Karpas-422 (cell line): ENCODE measurements around the gene TOR3A. TPM values are rescaled to one million over a fixed set of nuclear protein-coding genes. Genes with fewer than 3 reads are reported as not detected.
A peak's percentile ranks its signal among the peaks of the same experiment; 100 is the strongest.

Experiments used
- DNase-seq: peaks from one replicate; pipeline ENCODE4 v3.0.0-alpha.2; 2015
- H2AFZ ChIP-seq: fragments of 200-600 bp; sonication (generic); 2 replicates; pipeline ENCODE4 v1.6.1; 2014; ENCODE audit warnings: antibody characterized with exemption, low read length, mixed read lengths
- H3K27ac ChIP-seq: fragments of 200-600 bp; sonication (generic); 2 replicates; pipeline ENCODE4 v1.5.1; 2014; ENCODE audit warnings: mild to moderate bottlenecking, low read length, moderate library complexity
- H3K27me3 ChIP-seq: fragments of 200-600 bp; sonication (generic); 2 replicates; pipeline ENCODE4 v1.6.1; 2014; ENCODE audit warnings: low read length, mixed read lengths
- H3K36me3 ChIP-seq: fragments of 200-600 bp; sonication (generic); 2 replicates; pipeline ENCODE4 v1.6.1; 2014; ENCODE audit warnings: low read length, mixed read lengths; ENCODE audit not compliant: insufficient read depth
- H3K4me1 ChIP-seq: fragments of 200-600 bp; sonication (generic); 2 replicates; pipeline ENCODE4 v1.6.1; 2014; ENCODE audit warnings: mild to moderate bottlenecking, low read length, mixed read lengths
- H3K4me2 ChIP-seq: fragments of 200-600 bp; sonication (generic); 2 replicates; pipeline ENCODE4 v1.6.1; 2014; ENCODE audit warnings: low read length, low read depth, mild to moderate bottlenecking; ENCODE audit not compliant: poor library complexity, severe bottlenecking
- H3K4me3 ChIP-seq: fragments of 200-600 bp; sonication (generic); 2 replicates; pipeline ENCODE4 v1.5.1; 2014; ENCODE audit warnings: mild to moderate bottlenecking, antibody characterized with exemption, low read length, mixed read lengths
- H3K79me2 ChIP-seq: fragments of 200-600 bp; sonication (generic); 2 replicates; pipeline ENCODE4 v1.6.1; 2014; ENCODE audit warnings: mild to moderate bottlenecking, low read length, mixed read lengths
- H3K9ac ChIP-seq: fragments of 200-600 bp; sonication (generic); 2 replicates; pipeline ENCODE4 v1.6.0; 2014; ENCODE audit warnings: low read length
- H3K9me2 ChIP-seq: fragments of 200-600 bp; sonication (generic), shearing (Covaris generic); replicated peaks from 2 replicates; pipeline ENCODE4 v1.6.0; 2014; ENCODE audit warnings: mild to moderate bottlenecking, low read length, moderate library complexity; ENCODE audit not compliant: insufficient read depth
- H3K9me3 ChIP-seq: fragments of 300-700, 200-600 bp; sonication (generic); 2 replicates; pipeline ENCODE4 v1.6.1; 2014; ENCODE audit warnings: low read length, mixed read lengths
- H4K20me1 ChIP-seq: fragments of 200-600 bp; sonication (generic); 2 replicates; pipeline ENCODE4 v1.6.1; 2014; ENCODE audit warnings: mild to moderate bottlenecking, antibody characterized with exemption, low read length, low read depth; ENCODE audit not compliant: insufficient read depth
- total RNA-seq: library from RNA; depleted of rRNA; stranded (reverse); fragments of >200 nt; shearing (Covaris generic); gene quantifications from 2 replicates; pipeline ENCODE4 v1.2.3, GENCODE V29; 2014; ENCODE audit warnings: low replicate concordance

The TOR3A gene
- total RNA-seq, 1 experiment from 2014 or later: 83.1 TPM

DNA sequence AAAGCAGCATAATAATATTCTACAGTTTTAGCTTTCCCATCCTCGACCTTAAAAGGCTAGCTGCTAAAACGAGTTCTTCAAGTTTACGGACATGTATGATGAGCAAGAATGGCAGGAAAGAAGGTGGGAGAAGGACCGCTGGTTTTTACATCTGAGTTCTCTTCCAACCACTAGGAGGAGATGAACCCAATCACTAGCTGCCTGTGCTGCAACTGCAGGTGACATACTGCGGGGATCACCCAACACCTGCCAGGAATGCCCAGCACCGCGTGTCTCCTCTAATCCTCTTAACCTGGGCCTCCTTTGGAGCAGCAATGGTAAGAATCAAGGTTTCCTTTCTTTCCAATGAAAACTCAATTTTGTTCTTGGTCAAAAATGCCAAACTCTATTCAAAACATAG lies 23.5 kb downstream of the TOR3A start:
- DNase-seq: peak; percentile 67

DNA sequence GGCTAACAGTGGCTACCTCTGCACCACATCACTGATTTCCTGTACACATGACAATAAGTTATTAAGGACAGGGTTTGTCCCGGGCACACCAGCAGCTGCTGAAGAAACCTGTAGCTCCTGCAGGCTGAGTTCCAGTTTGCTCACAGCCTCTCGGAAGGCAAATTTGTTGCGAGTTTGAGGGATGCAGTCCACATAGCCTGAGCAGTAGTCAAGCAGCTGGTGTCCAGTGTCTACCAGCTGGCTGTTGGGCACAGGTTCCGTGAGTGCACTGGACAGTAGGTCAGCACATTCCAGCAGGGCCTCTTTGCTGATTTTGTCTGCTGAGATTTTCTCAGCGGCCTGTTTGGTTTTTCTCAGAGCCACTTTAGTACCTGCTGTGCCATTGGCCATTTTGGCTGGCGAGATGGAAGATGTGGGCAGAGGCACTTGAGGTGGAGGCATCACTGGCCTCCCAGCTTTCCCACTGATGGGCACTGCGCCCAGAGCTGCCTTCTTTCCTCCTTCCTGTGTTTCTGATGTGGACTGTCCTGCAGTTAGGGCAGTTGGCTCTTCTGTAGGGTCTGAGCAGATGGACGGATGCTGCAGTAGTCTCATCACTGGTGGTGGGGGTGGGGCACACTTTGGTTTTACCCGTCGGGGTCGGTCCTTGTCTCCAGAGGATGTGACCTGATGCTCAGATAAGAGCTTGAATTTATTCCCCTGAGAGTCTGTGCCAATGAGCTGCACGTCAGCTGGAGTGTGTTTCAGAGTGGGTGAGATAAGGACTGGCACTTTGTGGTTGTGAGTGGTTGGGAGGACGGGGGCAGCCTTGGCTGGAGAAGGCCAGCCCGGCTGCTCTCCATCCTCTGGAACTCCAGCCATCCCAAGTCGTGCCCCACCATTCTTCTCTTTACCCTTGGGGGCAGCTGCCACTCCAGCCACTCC lies 26.1 kb downstream of the TOR3A start:
- Histone ChIP-seq H2AFZ (no peak overlapping the region), H4K20me1 (no peaks in the 10 kb centered on the region), H3K9ac (peak overlapping the region; percentile 31), H3K9me3 (no peaks in the 10 kb centered on the region), H3K4me2 (peak overlapping the region; percentile 51), H3K4me1 (peaks cover 61% of the 10 kb centered on the region), H3K27me3 (no peaks in the 10 kb centered on the region), H3K36me3 (peaks cover 7% of the 10 kb centered on the region; the same call in 1 of the 2 replicates), H3K79me2 (no peaks in the 10 kb centered on the region), H3K9me2 (no peaks in the 10 kb centered on the region), H3K4me3 (peak overlapping the region; percentile 31; the same call in 1 of the 2 replicates), H3K27ac (peak overlapping the region; percentile 70)
- DNase-seq: peak; percentile 48

More for the DNA sequence above, 23.5 kb downstream of the TOR3A start:
- H3K36me3 ChIP-seq: peaks cover 7% of the 10 kb centered on the region; the same call in 1 of the 2 replicates
- no peak overlapping the region for H3K9ac ChIP-seq
- H3K27me3 ChIP-seq: no peaks in the 10 kb centered on the region
- H3K4me2 ChIP-seq: no peak overlapping the region
- no peaks in the 10 kb centered on the region for H3K9me3 ChIP-seq
- peaks cover 48% of the 10 kb centered on the region for H3K4me1 ChIP-seq
- no peaks in the 10 kb centered on the region for H4K20me1 ChIP-seq
- no peak overlapping the region for H3K27ac ChIP-seq
- H3K79me2 ChIP-seq: no peaks in the 10 kb centered on the region
- no peak overlapping the region for H3K4me3 ChIP-seq
- H3K9me2 ChIP-seq: no peaks in the 10 kb centered on the region
- no peak overlapping the region for H2AFZ ChIP-seq

DNA sequence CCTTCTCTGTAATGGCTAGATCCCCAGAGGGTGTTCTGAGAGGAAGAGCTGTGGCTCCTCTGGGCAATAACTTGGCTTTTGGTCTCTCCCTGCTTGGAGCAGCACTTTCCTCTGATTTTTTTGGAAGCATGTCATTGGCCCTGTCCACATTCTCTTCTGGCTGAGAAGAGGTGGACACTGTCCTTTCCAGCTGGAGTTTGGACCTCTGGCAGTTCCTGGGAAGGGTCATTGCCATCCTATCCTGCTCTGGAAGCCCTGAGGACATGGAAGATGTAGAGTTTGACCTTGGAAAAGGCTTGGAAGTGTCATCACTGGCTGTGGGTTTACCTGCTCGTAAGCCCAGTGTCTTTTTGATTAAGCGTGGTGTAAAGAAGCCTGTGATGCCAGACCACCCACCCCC lies 26.8 kb downstream of the TOR3A start:
- Histone ChIP-seq H3K9me3 (no peaks in the 10 kb centered on the region), H3K4me3 (peak overlapping the region; percentile 31; the same call in 1 of the 2 replicates), H4K20me1 (no peaks in the 10 kb centered on the region), H3K9ac (peak overlapping the region; percentile 31), H3K36me3 (peaks cover 7% of the 10 kb centered on the region; the same call in 1 of the 2 replicates), H3K79me2 (no peaks in the 10 kb centered on the region), H3K9me2 (no peaks in the 10 kb centered on the region), H3K4me1 (peaks cover 61% of the 10 kb centered on the region), H3K4me2 (peak overlapping the region; percentile 51), H2AFZ (no peak overlapping the region), H3K27me3 (no peaks in the 10 kb centered on the region), H3K27ac (peak overlapping the region; percentile 70)
- DNase-seq: no peak

DNA sequence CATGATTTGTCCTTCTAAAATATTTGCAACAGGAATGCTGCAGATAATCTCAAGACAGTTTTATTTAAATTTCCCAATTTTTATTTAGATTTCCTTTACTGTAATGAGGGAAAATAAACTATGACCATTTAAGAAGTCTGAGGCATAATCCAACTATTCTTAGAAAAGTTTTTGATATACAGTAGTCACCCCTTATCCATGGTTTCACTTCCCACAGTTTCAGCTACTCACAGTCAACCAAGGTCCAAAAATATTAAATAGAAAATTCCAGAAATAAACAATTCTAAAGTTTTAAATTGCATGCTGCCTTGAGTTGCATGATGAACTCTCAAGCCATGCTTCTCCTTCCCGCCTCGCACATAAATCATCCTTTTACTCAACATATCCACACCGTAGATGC lies 33.3 kb downstream of the TOR3A start:
- no peaks in the 10 kb centered on the region for H3K9me3 ChIP-seq
- H2AFZ ChIP-seq: no peak overlapping the region
- peaks cover 24% of the 10 kb centered on the region for H3K36me3 ChIP-seq
- no peak overlapping the region for H3K9ac ChIP-seq
- no peaks in the 10 kb centered on the region for H3K9me2 ChIP-seq
- no peaks in the 10 kb centered on the region for H3K79me2 ChIP-seq
- no peaks in the 10 kb centered on the region for H4K20me1 ChIP-seq
- H3K4me3 ChIP-seq: no peak overlapping the region
- H3K27me3 ChIP-seq: no peaks in the 10 kb centered on the region
- peaks cover 15% of the 10 kb centered on the region for H3K4me1 ChIP-seq
- no peak for DNase-seq
- H3K4me2 ChIP-seq: no peak overlapping the region
- H3K27ac ChIP-seq: no peak overlapping the region

DNA sequence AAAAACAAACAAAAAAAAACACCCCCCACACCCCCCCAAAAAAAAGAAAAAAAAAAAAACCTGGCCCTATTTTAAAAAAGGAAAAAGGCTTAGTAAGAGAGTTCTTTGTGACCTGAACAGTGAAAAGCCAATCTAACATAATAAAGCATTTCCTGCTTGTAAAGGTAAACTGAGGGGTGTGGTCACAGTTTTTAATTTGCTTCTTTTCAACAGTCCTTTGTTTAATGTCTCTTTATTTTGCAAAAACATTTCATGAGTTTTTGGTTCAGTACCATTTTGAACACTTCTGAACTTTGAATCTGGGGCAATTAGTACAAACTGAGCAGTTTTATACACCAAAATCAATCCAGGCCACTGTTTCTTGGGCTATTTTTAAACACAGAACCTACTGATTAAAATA lies 37.6 kb downstream of the TOR3A start:
- no peak overlapping the region for H3K4me2 ChIP-seq
- no peak overlapping the region for H3K27ac ChIP-seq
- H3K9ac ChIP-seq: no peak overlapping the region
- no peaks in the 10 kb centered on the region for H3K79me2 ChIP-seq
- H3K27me3 ChIP-seq: no peaks in the 10 kb centered on the region
- no peak overlapping the region for H2AFZ ChIP-seq
- H3K9me3 ChIP-seq: no peaks in the 10 kb centered on the region
- H4K20me1 ChIP-seq: no peaks in the 10 kb centered on the region
- peaks cover 8% of the 10 kb centered on the region for H3K4me1 ChIP-seq
- H3K36me3 ChIP-seq: peaks cover 20% of the 10 kb centered on the region
- no peak overlapping the region for H3K4me3 ChIP-seq
- DNase-seq: peak; percentile 28
- H3K9me2 ChIP-seq: no peaks in the 10 kb centered on the region

DNA sequence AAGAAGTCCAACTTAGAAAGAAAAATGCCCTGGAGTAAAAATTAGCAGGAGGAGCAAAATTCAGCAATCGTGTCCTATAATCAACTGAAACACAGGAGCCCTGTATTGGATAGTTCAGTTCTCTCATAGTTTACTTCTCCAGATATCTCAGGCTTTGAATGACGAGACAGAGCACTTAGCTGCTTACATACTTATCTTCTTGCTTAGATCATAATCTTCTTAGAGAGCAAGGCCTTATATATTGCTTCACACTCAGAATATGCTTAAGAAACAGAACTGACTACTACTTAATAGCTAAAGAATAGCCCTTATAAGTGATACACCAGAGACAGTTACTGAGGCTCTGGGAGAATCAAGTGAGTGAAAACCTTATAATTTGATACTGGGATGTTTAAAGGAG lies 38.9 kb downstream of the TOR3A start:
- H3K27me3 ChIP-seq: no peaks in the 10 kb centered on the region
- H3K9me3 ChIP-seq: no peaks in the 10 kb centered on the region

DNA sequence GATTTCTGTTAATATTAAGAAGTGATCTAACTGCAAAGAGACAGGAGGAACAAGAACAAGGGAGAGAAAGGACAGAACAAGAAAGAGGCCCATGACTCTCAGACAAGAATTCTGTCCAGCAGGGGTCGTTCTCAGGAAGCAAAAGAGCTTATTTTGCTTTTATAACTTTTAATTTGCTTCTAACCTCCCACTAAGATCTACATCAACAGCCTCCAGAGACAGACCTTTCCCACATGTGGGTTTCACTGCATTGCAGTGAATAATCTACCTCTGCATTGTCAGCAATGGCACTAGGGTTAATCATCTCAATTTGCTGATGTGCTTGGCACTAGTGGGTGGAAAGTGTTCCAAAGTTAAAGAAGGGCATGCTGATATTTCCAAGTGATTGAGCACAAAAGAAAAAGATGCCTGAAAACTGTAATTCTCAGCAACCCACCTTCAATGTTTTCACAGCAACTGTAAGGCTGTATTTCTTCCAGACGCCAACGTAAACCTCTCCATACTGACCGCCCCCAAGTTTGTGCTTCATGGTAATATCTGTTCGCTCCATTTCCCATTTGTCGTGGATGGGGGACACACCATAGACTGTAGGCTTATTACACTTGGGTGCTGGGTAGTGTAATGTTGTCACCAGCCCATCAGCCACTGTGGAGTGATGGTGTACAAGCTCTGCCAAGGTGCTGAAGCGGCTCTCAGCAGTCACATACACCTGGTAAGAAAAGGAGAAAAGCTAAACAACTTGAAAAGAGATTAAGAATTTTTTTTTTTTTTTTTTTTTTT lies 39.5 kb downstream of the TOR3A start:
- Histone ChIP-seq H3K36me3 (peaks cover 13% of the 10 kb centered on the region), H2AFZ (no peak overlapping the region), H3K79me2 (peaks cover 12% of the 10 kb centered on the region), H3K4me1 (peaks cover 8% of the 10 kb centered on the region), H3K9ac (no peak overlapping the region), H3K27me3 (no peaks in the 10 kb centered on the region), H3K27ac (no peak overlapping the region), H4K20me1 (no peaks in the 10 kb centered on the region), H3K9me2 (no peaks in the 10 kb centered on the region), H3K9me3 (no peaks in the 10 kb centered on the region), H3K4me3 (no peak overlapping the region), H3K4me2 (no peak overlapping the region)
- DNase-seq: peak; percentile 85

More for the DNA sequence above, 38.9 kb downstream of the TOR3A start:
- H3K9ac ChIP-seq: no peak overlapping the region
- peaks cover 8% of the 10 kb centered on the region for H3K4me1 ChIP-seq
- H3K79me2 ChIP-seq: peaks cover 8% of the 10 kb centered on the region
- H3K36me3 ChIP-seq: peaks cover 13% of the 10 kb centered on the region
- no peaks in the 10 kb centered on the region for H4K20me1 ChIP-seq
- no peak overlapping the region for H3K27ac ChIP-seq
- H3K4me2 ChIP-seq: no peak overlapping the region
- no peak overlapping the region for H2AFZ ChIP-seq
- no peak for DNase-seq
- H3K9me2 ChIP-seq: no peaks in the 10 kb centered on the region
- no peak overlapping the region for H3K4me3 ChIP-seq

DNA sequence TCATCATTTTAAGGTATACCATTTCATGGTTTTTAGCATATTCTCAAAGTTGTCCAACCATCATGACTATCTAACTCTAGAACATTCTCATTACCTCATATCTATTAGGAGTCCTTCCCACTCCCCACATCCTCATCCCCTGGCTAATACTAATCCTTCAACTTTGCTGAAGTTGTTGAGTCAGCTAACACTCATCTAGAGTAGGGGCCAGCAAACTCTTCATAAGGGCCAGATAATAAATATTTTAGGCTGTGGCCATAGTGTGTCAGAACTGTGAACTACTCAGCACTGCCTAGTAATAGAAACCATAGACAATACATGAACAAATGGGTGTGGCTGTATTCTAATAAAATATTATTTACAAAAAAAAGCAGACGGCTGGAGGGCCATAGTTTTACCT lies 43.0 kb downstream of the TOR3A start:
- Histone ChIP-seq H3K4me3 (no peak overlapping the region), H3K27ac (no peak overlapping the region), H3K79me2 (peaks cover 20% of the 10 kb centered on the region), H3K27me3 (no peaks in the 10 kb centered on the region), H3K4me1 (peaks cover 17% of the 10 kb centered on the region), H4K20me1 (no peaks in the 10 kb centered on the region), H2AFZ (no peak overlapping the region), H3K4me2 (no peak overlapping the region), H3K9ac (no peak overlapping the region), H3K36me3 (no peaks in the 10 kb centered on the region), H3K9me3 (no peaks in the 10 kb centered on the region), H3K9me2 (no peaks in the 10 kb centered on the region)
- no peak for DNase-seq
